Spleen (tissue), 11 donors: ENCODE measurements around the gene NFIA. TPM values are rescaled to one million over a fixed set of nuclear protein-coding genes. Genes with fewer than 3 reads are reported as not detected.

ENCODE experiments used
- DNase-seq: peaks from one replicate; pipeline ENCODE4 v3.0.0-alpha.2; 2020
- H3K27ac ChIP-seq, 8 donors: fragments of 200-600 bp; sonication (generic) in 7 of 8; 1 replicate in 4 of 8; 2 replicates in 4 of 8; pipeline versions ENCODE4 v1.5.0 to v1.8.0; 2016 to 2021; ENCODE audit warnings: inconsistent platforms in 4 of 8, mild to moderate bottlenecking in 4 of 8, moderate library complexity in 1 of 8
- H3K27me3 ChIP-seq, 7 donors: fragments of 200-600 bp; sonication (generic) in 6 of 7; replicated peaks in 1 of 7; 1 replicate in 4 of 7; 2 replicates in 3 of 7; pipeline versions ENCODE4 v1.5.0 to v1.8.0; 2016 to 2021; ENCODE audit warnings: inconsistent platforms in 3 of 7, mild to moderate bottlenecking in 1 of 7
- H3K36me3 ChIP-seq, 6 donors: fragments of 200-600 bp; sonication (generic) in 5 of 6; 1 replicate in 4 of 6; 2 replicates in 2 of 6; pipeline versions ENCODE4 v1.5.0 to v1.8.0; 2016 to 2021; ENCODE audit warnings: inconsistent platforms in 2 of 6
- H3K4me1 ChIP-seq, 6 donors: fragments of 200-600 bp; sonication (generic) in 5 of 6; 1 replicate in 3 of 6; 2 replicates in 3 of 6; pipeline versions ENCODE4 v1.5.0 to v1.8.0; 2016 to 2021; ENCODE audit warnings: inconsistent platforms in 3 of 6
- H3K4me3 ChIP-seq, 8 donors: fragments of 200-600 bp; sonication (generic) in 7 of 8; 1 replicate in 4 of 8; 2 replicates in 4 of 8; pipeline versions ENCODE4 v1.5.0 to v1.8.0; 2016 to 2021; ENCODE audit warnings: inconsistent platforms in 4 of 8, mild to moderate bottlenecking in 4 of 8, moderate library complexity in 2 of 8
- H3K9me3 ChIP-seq, 8 donors: fragments of 200-600 bp; sonication (generic) in 7 of 8; 1 replicate in 4 of 8; 2 replicates in 4 of 8; pipeline versions ENCODE4 v1.5.0 to v1.8.0; 2016 to 2021; ENCODE audit warnings: inconsistent platforms in 4 of 8
- CTCF ChIP-seq, 11 experiments: fragments of 200-600 bp in 7 of 11; fragments of 450-650 bp in 4 of 11; sonication (generic) in 4 of 11; IDR thresholded peaks in 8 of 11; conservative IDR thresholded peaks in 3 of 11; 1 replicate in 7 of 11; 2 replicates in 4 of 11; pipeline versions ENCODE4 v1.4.0 to v1.8.0; 2016 to 2021; ENCODE audit warnings: antibody characterized with exemption in 11 of 11, inconsistent platforms in 4 of 11, mild to moderate bottlenecking in 1 of 11
- POLR2A ChIP-seq, 3 donors: fragments of 450-650 bp; IDR thresholded peaks; one replicate each; pipeline ENCODE4 v1.5.1; 2017; ENCODE audit warnings: antibody characterized with exemption in 3 of 3, mild to moderate bottlenecking in 1 of 3
- POLR2AphosphoS5 ChIP-seq, 3 donors: sonication (generic); formaldehyde crosslinking; IDR thresholded peaks; one replicate each; pipeline ENCODE4 v1.5.1; 2017; ENCODE audit warnings: antibody characterized with exemption in 3 of 3
- WGBS, 5 donors: extraction: QIAGEN DNeasy Blood & Tissue Kit in 3 of 5; methylation state at CpG; one replicate each; pipeline versions ENCODE4 v1.1.5 to v1.1.7; 2013 to 2018; 5-methylcytosine and 5-hydroxymethylcytosine counted together
- intact Hi-C: fragments of 100-400 bp; cut with DNase I; formaldehyde crosslinking; loops from one replicate; pipeline ENCODE4 v1.15.0; 2023; ENCODE audit warnings: low total_unique reads
- polyA plus RNA-seq, 3 donors: library from polyadenylated mRNA; stranded (reverse); fragments of 200-250 nt; gene quantifications; one replicate each; pipeline ENCODE4 v1.2.1, GENCODE V29; 2013
- total RNA-seq, 7 donors: library from RNA; depleted of rRNA in 3 of 7; stranded (reverse); fragments of >200 nt in 3 of 7; fragmentation: NEBNext Ultra II Directional in 4 of 7; extraction: Animal tissue kit (Norgen Biotek cat#: 25700) in 4 of 7; gene quantifications; one replicate each; pipeline versions ENCODE4 v1.1.0 to v1.2.1, GENCODE V29; 2016 to 2021
- donor health status: healthy with polysubstance abuse.
- donor health status: DM: no; HTN: no; CAD: no; lungs with moderate emphysema.
- donor health status: DM: no; HTN: no; CAD: no.
- donor health status: Bipolar disorder and iron deficiency.
- donor health status: healthy.
- donor health status: DM: no; HTN: no; CAD: no.
- donor health status: DM: yes; HTN: yes; CAD: no.

NFIA gene
- total and polyA plus RNA-seq, 10 donors = 3.1 to 76.8 (median 35.5) TPM

- intact Hi-C loops = no loop called here
- Histone ChIP-seq H3K27ac (no peak overlapping the region), H3K9me3 (peaks cover 0 to 12% (median 8%) of the 10 kb centered on the region in 8 donors), H3K27me3 (no peaks in the 10 kb centered on the region), H3K4me1 (no peaks in the 10 kb centered on the region), H3K4me3 (no peak overlapping the region), H3K36me3 (peaks cover 0 to 36% (median 7%) of the 10 kb centered on the region in 6 donors)
- TF ChIP-seq POLR2AphosphoS5 (IDR thresholded peaks at IDR 0.05) (no peak), POLR2A (IDR thresholded peaks at IDR 0.05) (no peak), CTCF (IDR thresholded peaks at IDR 0.05 in 8 of 11, conservative IDR thresholded peaks at IDR 0.05 in 3 of 11) (no peak)
- 88 to 97% (median 93%) methylated on average over 11 of the region's 11 CpGs for WGBS, 5 donors
- DNase-seq = no peak
These were observed 307.8 kb downstream of the NFIA start for GRCh38 chr1:61389926-61390845.

DNA sequence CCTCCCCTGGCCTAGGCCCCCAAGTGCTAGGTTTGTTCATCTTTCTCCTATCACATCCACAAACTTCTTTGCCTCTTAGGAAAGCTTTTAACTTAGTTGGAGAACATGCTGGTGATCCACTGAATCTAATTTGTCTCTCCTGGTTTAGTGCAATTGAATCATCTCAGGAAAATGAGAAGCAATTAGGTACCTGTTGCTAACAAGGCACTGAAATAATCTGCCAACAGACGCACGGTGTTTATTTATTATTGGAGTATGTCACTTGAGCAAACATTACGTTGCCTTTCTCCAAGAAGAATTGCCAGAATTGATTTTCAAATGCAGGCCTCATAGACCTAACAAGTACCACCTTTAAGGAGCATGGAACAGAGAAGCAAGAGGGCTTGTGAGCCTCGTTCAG, 309.4 kb downstream of the NFIA start:
- Histone ChIP-seq H3K27me3 (no peaks in the 10 kb centered on the region), H3K27ac (no peak overlapping the region), H3K36me3 (peaks cover 0 to 23% (median 7%) of the 10 kb centered on the region in 6 donors), H3K4me3 (no peak overlapping the region), H3K4me1 (no peaks in the 10 kb centered on the region), H3K9me3 (peaks cover 0 to 12% (median 8%) of the 10 kb centered on the region in 8 donors)
- WGBS, 5 donors = 88 to 91% (median 89%) methylated on average over 4 of the region's 4 CpGs
- no peak for DNase-seq
- intact Hi-C loops = no loop called here
- TF ChIP-seq POLR2AphosphoS5 (IDR thresholded peaks at IDR 0.05) = no peak
- TF ChIP-seq POLR2A (IDR thresholded peaks at IDR 0.05) = no peak
- TF ChIP-seq CTCF (IDR thresholded peaks at IDR 0.05 in 8 of 11, conservative IDR thresholded peaks at IDR 0.05 in 3 of 11) = no peak

DNA sequence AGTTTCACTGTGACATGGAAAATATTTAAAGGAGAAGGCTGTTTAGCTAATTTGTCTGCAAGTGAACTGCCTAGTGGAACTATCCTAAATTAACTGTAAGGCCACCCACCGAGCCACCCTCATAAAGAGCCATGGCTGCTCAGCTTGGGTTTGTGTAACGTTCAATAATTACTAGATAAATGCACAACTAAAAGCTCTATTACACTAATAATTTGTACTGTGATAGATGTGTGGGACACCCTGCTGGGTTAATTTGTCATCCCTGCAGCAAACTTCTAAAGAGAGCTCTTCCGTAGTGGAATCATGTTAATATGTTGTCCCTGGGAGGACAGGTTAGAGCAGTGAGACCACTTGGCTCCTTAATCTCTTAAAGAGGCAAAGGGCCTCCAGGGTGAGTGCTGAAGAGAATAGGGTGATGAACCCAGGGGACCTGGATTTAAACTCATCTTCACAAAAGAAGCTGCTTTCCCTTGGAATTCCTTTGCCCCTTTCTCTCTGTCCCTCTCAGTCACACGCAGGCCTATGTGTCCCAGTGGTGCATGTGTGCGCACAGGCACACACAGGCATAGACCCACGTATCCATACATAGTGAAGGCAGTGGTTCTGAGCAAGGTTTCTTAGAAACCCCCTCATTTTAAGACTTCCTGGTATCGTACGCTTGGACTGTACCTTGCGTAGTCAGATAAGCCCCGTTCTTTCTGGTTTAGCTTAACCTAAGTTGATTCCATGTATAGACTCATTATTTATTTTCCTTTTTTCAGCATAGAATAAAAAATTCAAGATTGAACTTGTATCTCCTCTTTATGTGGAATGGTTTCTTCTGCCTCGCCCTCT, 310.3 kb downstream of the NFIA start:
- no peak for TF ChIP-seq POLR2AphosphoS5 (IDR thresholded peaks at IDR 0.05)
- TF ChIP-seq POLR2A (IDR thresholded peaks at IDR 0.05) = no peak
- no peak for TF ChIP-seq CTCF (IDR thresholded peaks at IDR 0.05 in 8 of 11, conservative IDR thresholded peaks at IDR 0.05 in 3 of 11)
- WGBS, 5 donors = 87 to 96% (median 91%) methylated on average over 11 of the region's 11 CpGs
- DNase-seq = no peak
- peaks cover 0 to 12% (median 8%) of the 10 kb centered on the region in 8 donors for H3K9me3 ChIP-seq
- H3K4me1 ChIP-seq = no peaks in the 10 kb centered on the region
- intact Hi-C loops = no loop called here
- H3K27me3 ChIP-seq = no peaks in the 10 kb centered on the region
- H3K27ac ChIP-seq = no peak overlapping the region
- no peak overlapping the region for H3K4me3 ChIP-seq
- H3K36me3 ChIP-seq = peaks cover 0 to 23% (median 7%) of the 10 kb centered on the region in 6 donors
